GM12801 (cell line): ENCODE data around the gene CLIC6.

Experiments used
- CTCF ChIP-seq: IDR thresholded peaks from one replicate; pipeline ENCODE4 v1.5.1; 2011; ENCODE audit warnings: control low read depth; ENCODE audit not compliant: insufficient read length; ENCODE audit errors: extremely low read depth

Gene CLIC6

DNA sequence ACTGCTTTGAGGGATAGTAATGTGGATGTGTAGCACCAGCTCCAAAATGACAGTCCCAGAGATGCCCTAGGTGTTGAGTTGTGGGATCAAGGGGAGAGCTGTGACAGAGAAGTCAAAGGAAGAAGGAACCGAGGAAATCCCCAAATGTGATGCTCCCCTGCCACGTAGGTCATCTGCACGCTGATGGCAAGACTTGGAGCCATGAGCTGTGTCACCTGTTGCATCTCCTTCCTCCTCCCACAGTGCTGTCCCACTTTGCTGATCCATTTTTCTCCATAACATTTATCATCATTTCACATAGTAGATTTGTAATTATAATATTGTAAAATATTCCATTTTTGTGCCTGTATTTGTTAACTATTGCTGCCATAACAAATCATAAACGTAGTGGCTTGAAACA is 36.3 kb upstream of the CLIC6 start:
- TF ChIP-seq CTCF: no peak

DNA sequence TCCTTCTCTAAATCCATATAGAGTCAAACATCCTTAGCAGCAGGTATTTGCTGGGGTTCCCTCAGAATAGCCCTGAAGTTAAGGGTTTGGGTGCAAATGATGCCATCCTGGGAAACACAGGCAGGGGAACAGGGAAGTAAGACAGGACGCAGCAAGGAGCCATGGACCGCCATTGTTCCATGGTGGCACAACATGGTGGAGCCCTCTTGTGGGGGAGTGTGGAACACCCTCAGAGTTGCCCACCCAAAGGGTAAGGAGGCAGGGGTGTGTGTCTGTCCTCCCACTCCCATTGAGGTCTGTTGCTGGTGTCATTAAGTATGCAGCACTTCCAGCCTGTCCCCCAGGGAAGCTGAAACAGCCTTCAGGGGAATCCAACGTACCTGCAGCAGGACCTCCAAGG is 33.5 kb upstream of the CLIC6 start:
- no peak for TF ChIP-seq CTCF

- TF ChIP-seq CTCF: no peak
Observed at GRCh38 chr21:34636961-34637360, 31.8 kb upstream of the CLIC6 start.

DNA sequence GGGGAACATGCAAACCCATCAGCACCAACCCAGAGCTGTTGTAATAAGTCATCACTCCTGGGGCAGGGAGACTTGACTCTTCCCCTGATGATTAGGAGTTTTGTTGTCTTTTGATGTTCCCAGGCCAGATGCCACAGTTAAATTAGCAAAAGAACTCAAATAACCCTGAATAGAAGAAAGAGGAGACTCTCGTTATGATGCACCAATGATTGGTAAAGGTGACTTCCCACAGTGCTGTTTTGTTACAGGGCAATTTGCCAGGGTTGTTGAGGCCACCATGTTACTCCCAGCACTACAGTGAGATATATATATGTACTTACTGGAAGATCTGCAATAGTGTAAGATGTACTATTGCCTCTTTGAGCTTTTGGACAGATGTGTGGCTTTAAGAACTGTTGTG is 29.5 kb upstream of the CLIC6 start:
- no peak for TF ChIP-seq CTCF

- no peak for TF ChIP-seq CTCF
Observed at GRCh38 chr21:34639882-34640788, 28.7 kb upstream of the CLIC6 start.

DNA sequence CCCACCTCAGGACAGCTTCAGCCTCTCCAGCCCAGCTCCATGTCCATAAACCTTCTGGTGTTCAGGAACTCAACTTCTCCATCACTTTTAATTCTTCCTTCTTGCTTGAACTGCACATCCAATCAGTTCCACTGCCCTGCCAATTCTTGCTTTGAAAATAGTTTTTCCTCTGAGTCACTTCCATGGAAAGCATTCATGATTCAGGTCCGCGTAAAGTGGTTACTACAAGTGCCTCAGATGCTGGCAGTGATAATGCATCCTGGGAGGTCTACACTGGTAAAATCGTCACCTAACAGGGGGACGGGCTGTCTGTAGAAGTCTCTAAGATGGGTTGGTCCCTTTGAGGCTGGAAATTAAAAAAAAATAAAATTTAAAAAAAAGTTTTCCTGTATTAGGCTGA is 27.9 kb upstream of the CLIC6 start:
- no peak for TF ChIP-seq CTCF

DNA sequence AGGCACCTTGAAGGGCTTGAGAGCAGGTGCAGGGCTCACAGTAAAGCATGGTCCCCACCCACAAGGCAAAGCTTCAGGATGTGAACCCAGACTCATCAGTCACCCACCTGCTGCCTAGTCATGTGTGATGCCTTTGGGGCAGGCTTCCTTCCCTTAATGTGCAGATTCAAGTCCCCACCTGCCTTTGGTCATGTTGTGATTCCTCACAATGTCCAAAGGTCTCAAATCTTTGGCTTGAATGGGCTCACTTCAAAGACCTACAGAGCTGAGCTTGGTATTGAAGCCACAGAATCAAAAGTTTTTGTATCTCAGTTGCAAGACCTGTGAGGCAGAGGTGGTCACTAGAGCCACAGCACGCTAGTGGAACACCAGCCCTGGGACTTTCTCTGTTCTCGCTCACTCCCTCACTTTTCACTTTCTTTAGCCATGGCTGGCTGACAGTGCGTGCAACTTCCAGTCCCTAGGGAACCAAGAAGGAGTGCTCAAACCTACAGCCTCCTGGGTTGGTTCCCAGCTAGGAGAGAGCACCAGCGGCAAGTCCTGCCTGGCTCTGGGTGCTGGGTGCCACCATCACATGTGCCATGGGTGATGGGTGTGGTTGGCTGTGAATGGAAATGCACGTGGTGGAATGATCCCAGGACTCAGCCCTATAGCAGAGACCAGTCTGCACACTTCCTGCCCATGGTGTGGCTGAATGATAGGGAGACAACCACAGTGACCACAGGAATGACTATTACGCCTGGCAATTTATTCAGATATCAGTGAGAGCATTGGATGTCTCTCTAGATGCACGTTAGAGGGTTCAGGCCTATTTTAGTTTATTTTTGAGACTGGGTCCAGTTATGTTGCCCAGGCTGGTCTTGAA is 26.4 kb upstream of the CLIC6 start:
- TF ChIP-seq CTCF: no peak
